GM12872 (cell line): Measurements from ENCODE around the gene PER2.

ENCODE experiments used
- CTCF ChIP-seq: IDR thresholded peaks from 3 replicates; pipeline ENCODE4 v1.5.1; 2011; ENCODE audit warnings: low read depth, mild to moderate bottlenecking, low read length, moderate library complexity; ENCODE audit not compliant: insufficient read depth

The PER2 gene

GRCh38 chr2:238282861-238283738 lies 5.3 kb downstream of the PER2 start:
- no peak for TF ChIP-seq CTCF

- TF ChIP-seq CTCF = no peak
These were observed 6.5 kb downstream of the PER2 start for GRCh38 chr2:238281826-238282480.

- TF ChIP-seq CTCF = no peak
These were observed 8.2 kb downstream of the PER2 start for GRCh38 chr2:238280083-238280825.

GRCh38 chr2:238279324-238279682 lies 9.1 kb downstream of the PER2 start:
- TF ChIP-seq CTCF = no peak

GRCh38 chr2:238278626-238279323 lies 9.6 kb downstream of the PER2 start:
- no peak for TF ChIP-seq CTCF

- TF ChIP-seq CTCF = no peak
These were observed 10.7 kb downstream of the PER2 start for GRCh38 chr2:238277695-238278094.
